Central memory CD4-positive, alpha-beta T cell (primary cell): ENCODE measurements around the gene PALMD.

Source experiments
- DNase-seq: peaks from one replicate; pipeline ENCODE4 v3.0.0; 2022

Gene PALMD

DNA sequence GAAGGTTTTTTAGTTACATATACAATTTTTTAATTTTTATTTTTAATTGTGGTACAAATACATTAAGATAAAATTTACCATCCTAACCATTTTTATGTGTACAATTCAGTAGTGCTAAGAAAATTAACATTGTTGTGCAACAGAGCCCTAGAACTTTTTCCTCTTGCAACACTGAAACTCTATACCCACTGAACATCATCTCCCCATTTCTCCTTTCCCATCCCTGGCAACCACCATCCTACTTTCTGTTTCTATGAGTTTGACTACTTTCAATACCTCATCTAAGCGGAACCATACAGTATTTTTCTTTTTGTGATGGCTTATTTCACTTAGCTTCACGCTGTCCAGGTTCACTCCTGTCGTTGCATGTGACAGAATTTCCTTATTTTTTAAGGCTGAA lies 54.1 kb downstream of the PALMD start:
- DNase-seq = no peak

DNA sequence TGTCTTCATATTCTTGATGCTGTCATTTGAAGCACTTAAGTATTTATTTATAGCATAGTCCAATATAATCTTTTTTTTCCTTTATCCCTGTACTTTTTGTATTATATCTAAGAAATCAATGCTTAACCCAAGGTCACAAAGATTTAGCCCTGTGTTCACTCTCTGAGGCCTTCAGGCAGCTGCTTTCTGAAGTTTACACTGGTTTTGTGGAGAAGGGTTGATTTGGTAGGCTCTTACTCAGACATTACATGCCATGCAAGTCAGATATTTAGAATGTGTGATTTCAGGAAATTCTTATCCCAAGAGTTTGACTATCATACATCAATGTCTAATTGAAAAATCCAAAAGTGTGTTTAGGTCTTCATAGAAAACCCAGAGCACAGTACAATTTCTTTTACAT lies 56.3 kb downstream of the PALMD start:
- DNase-seq = no peak

DNA sequence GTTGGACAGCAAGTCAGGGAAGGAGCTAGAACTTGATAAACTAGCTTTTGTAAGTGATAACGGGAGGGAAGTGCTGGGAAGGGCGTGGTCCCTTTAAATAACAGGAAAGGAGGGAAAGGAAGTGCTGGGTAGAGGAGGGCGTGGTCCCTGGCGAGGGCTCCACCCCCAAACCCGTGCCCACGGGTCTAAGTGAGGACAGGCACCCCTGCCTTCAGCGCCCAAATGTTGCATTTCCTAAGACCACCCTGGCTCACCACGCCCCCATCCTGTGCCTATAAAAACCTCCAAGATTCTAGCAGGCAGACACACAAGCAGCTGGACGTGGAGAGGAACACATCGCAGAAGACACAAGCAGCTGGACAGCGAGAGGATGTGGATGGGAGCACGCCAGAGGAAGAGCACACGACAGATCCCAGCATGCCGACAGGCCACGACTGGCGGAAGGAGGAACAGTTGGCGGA lies 58.5 kb downstream of the PALMD start:
- DNase-seq = no peak

DNA sequence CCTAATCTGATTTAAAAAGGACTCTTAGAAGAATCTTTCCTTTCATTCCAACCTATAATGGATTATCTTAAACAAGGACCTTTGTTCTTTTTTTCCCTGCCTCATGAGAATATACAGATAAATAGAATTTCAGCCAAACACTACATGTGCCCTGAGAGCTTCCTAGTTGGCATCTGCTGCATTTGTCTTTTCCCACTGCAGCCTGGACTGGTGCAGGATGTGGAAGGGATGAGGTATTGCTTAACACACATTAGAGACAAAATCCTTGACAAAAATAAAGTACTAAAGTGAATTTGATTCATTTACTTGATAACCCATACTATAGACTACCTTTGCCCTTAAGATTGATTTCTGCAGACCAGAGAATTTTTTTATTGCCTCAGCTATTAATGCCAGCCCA lies 59.5 kb downstream of the PALMD start:
- no peak for DNase-seq

DNA sequence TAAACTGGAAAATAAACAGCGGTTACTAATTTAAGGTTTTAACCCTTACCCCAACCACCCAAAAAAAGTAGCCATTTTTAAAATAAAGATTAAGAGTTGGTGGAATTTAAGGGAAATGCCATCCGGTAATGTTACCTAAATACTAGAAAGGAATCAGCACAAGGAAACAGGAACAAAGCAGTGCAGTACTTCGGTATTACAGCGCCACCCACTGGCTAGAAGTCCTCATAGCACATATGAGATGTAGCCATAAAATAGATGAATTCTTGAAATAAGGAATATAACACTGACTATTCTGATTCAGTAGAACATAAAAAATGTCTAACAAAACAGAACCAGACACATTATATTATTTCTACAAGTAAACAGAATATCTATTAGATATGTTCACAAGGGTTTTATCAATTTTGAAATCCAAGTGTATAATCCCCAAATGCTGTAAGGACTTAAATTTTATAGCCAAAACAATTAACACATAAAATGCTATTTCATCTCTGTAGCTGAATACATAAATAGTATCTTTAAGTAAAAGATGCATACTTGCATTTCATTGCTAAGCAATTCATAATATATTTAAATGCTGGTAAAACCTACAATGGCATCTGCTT lies 61.7 kb downstream of the PALMD start:
- DNase-seq = peak; percentile 17

DNA sequence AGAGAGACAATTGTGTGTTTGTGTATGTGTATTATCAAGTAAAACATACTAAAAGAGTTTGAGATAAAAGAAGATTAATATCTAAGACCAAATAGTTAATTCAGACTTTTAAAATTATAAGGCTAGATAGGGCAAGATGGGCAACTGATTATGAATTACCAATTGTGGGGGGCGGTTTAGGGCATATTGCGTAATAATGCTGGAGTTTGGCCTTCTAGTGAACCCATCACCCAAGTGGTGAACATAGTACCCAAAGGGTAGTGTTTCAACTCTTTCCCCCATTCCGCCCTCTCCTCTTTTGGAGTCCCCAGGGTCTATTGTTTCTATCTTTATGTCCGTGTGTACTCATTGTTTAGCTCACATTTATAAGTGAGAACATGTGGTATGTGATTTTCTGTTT lies 65.1 kb downstream of the PALMD start:
- DNase-seq = no peak

DNA sequence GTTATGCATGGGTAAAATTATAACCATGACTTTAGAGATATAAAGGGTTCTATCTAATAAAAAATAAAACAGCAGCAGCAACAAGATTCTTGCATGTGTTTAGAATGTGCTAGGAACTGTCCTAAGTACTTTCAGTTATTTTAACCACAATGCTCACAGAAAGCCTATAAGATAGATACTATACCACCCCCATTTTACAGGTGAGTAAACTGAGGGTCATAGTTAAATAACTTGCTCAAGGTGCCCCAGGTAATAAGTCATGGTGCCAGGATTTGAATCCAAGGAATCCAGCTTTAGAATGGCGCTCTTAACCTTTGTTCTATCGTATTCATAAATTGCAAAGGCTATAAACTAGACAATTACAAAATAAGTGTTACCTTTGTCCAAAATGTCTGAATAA lies 67.1 kb downstream of the PALMD start:
- no peak for DNase-seq

DNA sequence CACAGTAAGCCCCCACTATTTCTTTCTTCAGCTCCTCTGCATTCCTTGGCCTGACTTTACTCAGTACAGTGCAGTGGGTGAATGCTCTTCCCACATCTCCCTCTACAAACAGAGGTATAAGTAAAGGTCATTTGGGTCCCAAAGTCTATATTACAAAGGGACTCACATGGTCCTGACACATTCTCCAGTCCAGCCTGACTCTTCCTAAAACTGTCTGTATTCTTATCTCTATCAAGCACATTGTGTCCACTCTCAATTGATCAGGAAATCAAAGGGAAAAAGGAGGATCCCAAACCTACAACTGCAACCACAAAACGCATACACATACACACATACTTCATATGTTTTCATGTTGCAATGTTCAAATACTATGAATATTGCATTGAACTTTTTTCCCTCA lies 71.1 kb downstream of the PALMD start:
- no peak for DNase-seq

DNA sequence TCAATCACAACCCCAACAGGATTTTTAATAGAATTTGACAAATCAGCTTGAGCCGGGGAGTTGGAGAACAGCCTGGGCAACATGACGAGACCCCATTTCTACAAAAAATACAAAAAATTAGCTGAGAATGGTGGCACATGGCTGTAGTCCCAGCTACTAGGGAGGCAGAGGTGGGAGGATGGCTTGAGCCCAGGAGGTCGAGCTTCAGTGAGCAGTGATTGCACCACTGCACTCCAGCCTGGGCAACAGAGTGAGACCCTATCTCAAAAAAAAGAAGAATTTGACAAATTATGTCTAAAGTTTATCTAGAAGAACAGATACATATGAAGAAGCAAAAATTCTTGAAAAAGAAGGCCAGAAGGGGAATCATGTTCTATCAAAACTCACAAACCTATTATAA lies 77.3 kb downstream of the PALMD start:
- DNase-seq = no peak

DNA sequence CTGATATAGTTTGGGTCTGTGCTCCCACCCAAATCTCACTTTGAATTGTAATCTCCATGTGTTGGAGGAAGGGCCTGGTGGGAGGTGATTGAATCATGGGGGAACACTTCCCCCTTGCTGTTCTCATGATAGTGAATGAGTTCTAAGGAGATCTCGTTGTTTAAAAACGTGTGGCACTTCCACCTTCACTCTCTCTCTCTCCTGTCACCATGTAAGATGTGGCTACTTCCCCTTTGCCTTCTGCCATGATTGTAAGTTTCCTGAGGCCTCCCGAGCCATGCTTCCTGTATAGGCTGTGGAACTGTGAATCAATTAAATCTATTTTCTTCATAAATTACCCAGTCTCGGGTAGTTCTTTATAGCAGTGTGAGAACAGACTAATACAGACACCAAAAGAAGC lies 80.1 kb downstream of the PALMD start:
- DNase-seq = no peak

DNA sequence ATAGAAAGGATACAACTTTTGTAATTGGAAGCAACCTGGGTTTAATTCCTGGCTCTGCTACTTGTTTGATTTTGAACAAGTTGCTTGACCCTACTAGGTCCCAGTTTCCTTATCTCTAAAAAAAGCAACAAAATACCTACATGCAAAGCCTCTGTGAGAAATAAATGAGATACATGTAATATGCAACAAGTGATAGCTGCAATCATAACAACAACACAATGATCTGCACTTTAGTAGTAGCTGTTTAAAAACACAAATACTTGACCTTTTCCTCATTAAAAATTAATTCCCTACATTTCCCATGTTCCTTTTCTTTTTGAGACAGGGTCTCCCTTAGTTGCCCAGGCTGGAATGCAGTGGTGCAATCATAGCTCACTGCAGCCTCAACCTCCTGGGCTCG lies 80.5 kb downstream of the PALMD start:
- no peak for DNase-seq

DNA sequence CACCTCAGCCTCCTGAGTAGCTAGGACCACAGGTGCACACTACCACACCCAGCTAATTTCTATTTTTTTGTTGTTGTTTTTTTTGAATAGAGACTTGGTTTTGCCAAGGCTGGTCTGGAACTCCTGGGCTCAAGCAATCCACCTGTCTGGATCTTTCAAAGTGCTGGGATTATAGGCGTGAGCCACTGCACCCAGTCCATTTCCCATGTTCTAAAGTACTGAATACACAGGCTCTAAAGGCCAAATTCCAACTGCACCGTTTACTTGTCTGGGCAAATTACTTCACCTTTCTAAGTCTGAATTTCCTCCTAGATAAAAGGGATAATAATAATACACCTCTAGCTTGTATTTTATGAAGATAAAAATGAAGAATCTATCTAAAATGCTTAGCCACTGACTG lies 80.9 kb downstream of the PALMD start:
- DNase-seq = no peak

DNA sequence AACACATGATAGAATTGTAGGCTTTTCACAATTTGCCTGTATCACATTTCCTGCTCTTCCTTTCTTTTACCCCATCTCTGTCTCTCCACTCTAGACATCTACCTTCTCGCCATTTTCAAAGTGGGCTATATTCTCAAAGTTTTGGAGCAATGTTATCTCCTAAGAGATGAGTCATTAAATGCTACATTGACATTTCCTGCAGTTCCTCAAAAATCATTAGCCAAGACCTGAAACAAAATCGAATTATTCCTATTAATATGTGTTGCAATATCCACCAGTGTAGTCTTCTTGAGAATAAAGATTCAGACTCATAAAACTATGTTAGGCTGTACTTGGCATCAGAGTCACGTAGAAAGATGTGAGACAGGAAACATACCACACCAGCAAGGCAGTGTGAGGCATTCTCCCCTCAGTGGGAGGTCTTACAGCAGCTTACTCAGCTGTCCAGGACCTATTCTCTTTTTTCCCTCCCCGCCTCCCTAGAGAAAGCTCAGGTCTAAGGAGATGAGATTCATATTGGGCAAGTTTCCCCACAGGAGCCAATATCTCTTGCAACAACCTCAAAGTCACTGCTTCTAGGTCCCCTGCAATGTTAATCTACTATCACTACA lies 81.8 kb downstream of the PALMD start:
- no peak for DNase-seq

DNA sequence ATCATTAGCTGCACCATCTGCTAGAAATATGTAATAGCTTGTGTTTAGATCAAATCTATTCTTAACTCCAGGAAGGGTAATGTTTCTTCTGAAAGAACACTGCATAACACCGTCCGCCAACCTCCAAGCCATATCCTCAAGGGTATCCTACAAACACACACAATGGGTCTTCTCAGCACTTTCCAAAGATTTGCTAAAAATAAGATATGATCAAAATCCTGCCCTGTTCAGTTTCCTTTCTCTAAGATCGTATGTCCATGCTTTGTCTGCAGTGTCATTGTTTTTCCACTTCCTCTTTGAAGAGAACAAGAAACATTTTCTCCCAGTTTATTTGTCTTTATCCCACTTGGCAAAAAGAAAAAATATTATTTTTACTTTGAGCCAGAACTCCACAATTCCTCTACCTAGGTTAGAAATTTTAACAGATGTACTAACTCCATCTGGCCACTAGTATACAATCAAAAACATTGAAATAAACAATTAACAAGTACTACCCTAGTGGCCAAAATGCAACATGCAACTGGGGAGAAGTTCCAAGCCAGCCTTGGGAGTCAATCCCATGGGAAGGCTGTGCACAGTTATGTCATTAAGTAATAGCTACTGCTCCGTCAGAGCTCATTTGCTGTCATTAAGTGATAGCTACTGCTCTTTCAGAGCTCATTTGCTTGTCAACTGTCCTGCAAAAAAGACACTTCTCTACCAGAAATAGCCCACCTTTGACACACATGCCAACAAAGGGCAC lies 82.8 kb downstream of the PALMD start:
- no peak for DNase-seq

DNA sequence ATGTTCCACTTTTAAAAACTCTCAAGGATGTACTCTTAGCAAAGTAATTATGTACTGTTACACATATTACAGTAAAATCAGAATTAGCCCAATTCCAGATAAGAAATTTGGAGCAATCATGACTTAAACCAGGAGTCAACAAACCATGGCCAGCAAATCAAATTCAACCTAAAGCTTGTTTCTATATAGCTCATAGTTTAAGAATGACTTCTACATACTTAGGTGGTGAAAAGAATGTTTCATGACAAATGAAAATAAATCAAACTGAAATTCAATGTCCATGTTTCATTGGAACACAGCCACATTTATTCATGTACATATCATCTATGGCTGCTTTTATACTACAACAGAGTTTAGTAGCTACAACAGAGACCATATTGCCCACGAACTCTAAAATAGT lies 85.5 kb downstream of the PALMD start:
- no peak for DNase-seq

DNA sequence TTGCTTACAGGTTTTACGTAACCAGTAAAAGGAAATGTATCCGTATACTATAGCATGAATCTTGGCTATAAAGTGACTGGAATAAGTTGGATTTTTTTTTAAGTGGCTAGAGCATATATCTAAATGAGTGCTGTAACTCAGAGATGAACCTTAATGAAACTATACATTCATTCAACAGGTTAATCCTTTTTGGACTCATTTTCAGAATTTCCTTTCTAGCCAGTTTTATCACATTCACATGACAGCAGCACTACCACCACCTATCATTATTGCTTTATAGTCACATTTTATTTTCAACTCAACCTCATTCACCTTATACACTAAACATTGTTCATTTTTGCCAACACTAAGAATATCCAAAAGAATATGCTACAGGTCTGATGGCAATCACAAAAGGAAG lies 89.9 kb downstream of the PALMD start:
- no peak for DNase-seq

DNA sequence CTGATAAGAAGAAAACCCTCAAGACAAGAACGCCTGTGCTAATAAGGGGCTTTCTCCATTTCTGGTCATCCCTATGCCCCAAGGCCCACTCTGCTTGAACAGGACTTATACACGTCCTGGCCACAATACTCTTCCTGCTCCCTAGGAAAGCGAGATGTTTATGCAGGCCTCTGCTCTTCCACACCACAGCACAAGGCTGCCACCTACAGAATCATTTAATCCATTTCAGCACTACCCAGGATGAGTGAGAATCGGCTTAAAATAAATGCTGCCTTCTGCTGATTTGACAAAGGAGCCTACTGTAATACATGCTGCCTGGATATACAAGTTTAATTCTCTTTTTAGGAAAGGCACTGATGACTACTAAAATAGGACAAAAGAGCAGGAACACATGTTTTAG lies 91.1 kb downstream of the PALMD start:
- DNase-seq = no peak

DNA sequence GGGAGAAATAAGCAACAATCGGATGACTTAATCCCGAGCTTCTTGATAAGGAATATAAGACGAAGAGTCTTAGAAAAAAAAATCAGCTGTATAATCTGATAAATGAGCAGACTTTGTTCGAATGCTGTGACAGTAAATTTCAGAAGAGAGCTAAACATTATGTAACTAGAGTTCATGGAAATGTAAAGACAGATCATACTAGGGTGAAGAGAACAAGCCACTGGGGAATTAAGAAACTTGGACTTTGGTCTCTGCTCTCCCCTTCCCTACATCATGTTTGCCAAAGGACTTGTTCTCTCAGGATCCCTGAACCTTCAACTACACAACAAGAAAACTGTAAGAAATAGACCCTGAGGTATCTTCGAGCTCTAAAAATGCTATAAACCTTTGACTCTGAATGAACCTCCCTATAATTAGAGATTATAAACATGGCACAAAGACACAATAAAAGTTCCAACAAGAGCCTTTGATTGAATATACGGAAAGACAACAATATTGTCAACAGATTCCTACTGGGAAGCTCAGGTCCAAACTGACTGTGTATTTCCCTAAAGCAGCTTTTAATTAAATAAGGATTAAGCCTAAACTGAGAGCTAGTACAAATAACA lies 93.0 kb downstream of the PALMD start:
- DNase-seq = no peak

DNA sequence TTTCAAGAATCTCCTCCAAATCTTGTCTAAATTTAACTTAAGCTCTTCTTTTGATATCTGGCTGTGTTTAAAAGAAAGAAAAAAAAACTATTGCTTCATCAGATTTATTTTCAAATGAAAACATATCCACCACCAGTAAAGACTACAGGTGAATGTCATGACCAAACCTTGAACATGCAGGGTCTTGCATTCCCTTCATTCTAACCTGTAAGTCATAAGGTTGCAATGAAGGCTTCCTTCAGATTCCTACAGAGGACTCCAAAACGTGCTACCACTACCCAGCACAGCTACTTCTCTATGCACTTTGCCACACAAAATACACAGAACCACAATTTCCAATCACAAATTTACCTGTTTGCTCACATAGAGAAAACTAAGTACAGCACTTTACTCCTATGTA lies 94.2 kb downstream of the PALMD start:
- no peak for DNase-seq
